ENCODE data around the gene KCNQ5.

DNA sequence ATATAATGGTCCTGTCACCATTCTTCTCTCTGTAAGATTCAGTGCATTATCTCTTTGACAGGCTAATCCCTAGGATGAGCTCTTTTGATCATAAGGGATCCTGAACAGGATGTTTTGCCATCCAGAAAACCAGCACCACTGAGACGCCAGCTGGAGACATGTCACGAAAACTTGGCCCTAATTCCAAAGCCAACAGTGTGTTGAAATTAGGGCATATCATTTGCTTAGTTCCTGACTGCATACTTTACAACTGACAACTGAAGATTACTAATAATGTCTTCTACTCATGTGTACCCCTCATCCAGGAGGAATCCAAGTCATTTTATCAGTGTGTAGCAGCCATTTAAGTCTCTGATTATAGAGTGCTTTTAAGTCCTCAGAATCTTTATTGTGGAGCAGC, 243.6 kb downstream of the KCNQ5 start:
- TF ChIP-seq, protein P1, sequence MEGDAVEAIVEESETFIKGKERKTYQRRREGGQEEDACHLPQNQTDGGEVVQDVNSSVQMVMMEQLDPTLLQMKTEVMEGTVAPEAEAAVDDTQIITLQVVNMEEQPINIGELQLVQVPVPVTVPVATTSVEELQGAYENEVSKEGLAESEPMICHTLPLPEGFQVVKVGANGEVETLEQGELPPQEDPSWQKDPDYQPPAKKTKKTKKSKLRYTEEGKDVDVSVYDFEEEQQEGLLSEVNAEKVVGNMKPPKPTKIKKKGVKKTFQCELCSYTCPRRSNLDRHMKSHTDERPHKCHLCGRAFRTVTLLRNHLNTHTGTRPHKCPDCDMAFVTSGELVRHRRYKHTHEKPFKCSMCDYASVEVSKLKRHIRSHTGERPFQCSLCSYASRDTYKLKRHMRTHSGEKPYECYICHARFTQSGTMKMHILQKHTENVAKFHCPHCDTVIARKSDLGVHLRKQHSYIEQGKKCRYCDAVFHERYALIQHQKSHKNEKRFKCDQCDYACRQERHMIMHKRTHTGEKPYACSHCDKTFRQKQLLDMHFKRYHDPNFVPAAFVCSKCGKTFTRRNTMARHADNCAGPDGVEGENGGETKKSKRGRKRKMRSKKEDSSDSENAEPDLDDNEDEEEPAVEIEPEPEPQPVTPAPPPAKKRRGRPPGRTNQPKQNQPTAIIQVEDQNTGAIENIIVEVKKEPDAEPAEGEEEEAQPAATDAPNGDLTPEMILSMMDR (IDR thresholded peaks at IDR 0.05), result no peak
- TF ChIP-seq TCF7L2 (IDR thresholded peaks at IDR 0.05; ENCODE audit: low read depth, low read length) (no peak), POLR2AphosphoS5 (IDR thresholded peaks at IDR 0.05; ENCODE audit: low read depth, low read length) (no peak), SIN3A (IDR thresholded peaks at IDR 0.05; ENCODE audit: borderline replicate concordance, insufficient read depth, low read depth, low read length) (no peak)
- TF ChIP-seq, protein P2, sequence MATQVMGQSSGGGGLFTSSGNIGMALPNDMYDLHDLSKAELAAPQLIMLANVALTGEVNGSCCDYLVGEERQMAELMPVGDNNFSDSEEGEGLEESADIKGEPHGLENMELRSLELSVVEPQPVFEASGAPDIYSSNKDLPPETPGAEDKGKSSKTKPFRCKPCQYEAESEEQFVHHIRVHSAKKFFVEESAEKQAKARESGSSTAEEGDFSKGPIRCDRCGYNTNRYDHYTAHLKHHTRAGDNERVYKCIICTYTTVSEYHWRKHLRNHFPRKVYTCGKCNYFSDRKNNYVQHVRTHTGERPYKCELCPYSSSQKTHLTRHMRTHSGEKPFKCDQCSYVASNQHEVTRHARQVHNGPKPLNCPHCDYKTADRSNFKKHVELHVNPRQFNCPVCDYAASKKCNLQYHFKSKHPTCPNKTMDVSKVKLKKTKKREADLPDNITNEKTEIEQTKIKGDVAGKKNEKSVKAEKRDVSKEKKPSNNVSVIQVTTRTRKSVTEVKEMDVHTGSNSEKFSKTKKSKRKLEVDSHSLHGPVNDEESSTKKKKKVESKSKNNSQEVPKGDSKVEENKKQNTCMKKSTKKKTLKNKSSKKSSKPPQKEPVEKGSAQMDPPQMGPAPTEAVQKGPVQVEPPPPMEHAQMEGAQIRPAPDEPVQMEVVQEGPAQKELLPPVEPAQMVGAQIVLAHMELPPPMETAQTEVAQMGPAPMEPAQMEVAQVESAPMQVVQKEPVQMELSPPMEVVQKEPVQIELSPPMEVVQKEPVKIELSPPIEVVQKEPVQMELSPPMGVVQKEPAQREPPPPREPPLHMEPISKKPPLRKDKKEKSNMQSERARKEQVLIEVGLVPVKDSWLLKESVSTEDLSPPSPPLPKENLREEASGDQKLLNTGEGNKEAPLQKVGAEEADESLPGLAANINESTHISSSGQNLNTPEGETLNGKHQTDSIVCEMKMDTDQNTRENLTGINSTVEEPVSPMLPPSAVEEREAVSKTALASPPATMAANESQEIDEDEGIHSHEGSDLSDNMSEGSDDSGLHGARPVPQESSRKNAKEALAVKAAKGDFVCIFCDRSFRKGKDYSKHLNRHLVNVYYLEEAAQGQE (IDR thresholded peaks at IDR 0.05; ENCODE audit: insufficient read depth in 1 of 2, low read depth in 2 of 2, low read length in 1 of 2), result no peak

Data from Panc1 (cell line).